Thymus (tissue), 11 donors: ENCODE results near the gene SLC6A18. TPM values are rescaled to one million over a fixed set of nuclear protein-coding genes. Genes with fewer than 3 reads are reported as not detected.
"Not testable (repeated sequence)": the region's sequence is repeated elsewhere in the genome, so short reads cannot be mapped to it uniquely, and the experiment has no call there.

Experiments
- DNase-seq, 9 donors: peaks; one replicate each; pipeline ENCODE4 v3.0.0-alpha.2; 2013; ENCODE audit warnings: low spot score in 9 of 9, low read depth in 6 of 9, missing footprints in 1 of 9
- H3K27ac ChIP-seq, 2 donors: one replicate each; pipeline ENCODE4 v1.5.1; 2013; ENCODE audit warnings: control low read depth in 1 of 2, low read depth in 1 of 2, low read length in 1 of 2, mild to moderate bottlenecking in 1 of 2, moderate library complexity in 1 of 2
- H3K27me3 ChIP-seq, 2 donors: one replicate each; pipeline ENCODE4 v1.5.1; 2013; ENCODE audit warnings: low read length in 1 of 2; ENCODE audit not compliant: control insufficient read depth in 2 of 2, insufficient read depth in 1 of 2
- H3K36me3 ChIP-seq, 2 donors: one replicate each; pipeline ENCODE4 v1.5.1; 2013; ENCODE audit warnings: low read length in 1 of 2, mild to moderate bottlenecking in 1 of 2, moderate library complexity in 1 of 2; ENCODE audit not compliant: control insufficient read depth in 2 of 2, insufficient read depth in 2 of 2
- H3K4me1 ChIP-seq, 2 donors: one replicate each; pipeline ENCODE4 v1.5.1; 2013; ENCODE audit warnings: low read length in 2 of 2; ENCODE audit not compliant: control insufficient read depth in 2 of 2, insufficient read depth in 2 of 2
- H3K4me3 ChIP-seq, 2 donors: one replicate each; pipeline ENCODE4 v1.5.1; 2013; ENCODE audit warnings: low read length in 2 of 2, control low read depth in 1 of 2, mild to moderate bottlenecking in 1 of 2
- H3K9me3 ChIP-seq, 2 donors: one replicate each; pipeline ENCODE4 v1.5.1; 2013; ENCODE audit warnings: low read length in 1 of 2, mild to moderate bottlenecking in 1 of 2; ENCODE audit not compliant: control insufficient read depth in 2 of 2, insufficient read depth in 1 of 2
- WGBS: extraction: QIAGEN DNeasy Blood & Tissue Kit; methylation state at CpG from one replicate; pipeline ENCODE4 v1.1.7; 2013; 5-methylcytosine and 5-hydroxymethylcytosine counted together
- polyA plus RNA-seq: library from polyadenylated mRNA; stranded (reverse); fragments of 200-250 nt; gene quantifications from one replicate; pipeline ENCODE4 v1.2.3, GENCODE V29; 2013
- total RNA-seq: library from RNA; stranded (reverse); fragments of 120-200 nt; gene quantifications from one replicate; pipeline ENCODE4 v1.2.4, GENCODE V29; 2013
- donor health status: healthy.

SLC6A18 gene
- total and polyA plus RNA-seq, 2 donors, result 0.05 TPM; not detected in 1

- no peaks in the 10 kb centered on the region for H3K36me3 ChIP-seq
- H3K27ac ChIP-seq, result no peak overlapping the region
- DNase-seq, result no peak
- H3K4me1 ChIP-seq, result peaks cover 8 to 9% of the 10 kb centered on the region in 2 donors
- no peaks in the 10 kb centered on the region for H3K9me3 ChIP-seq
- H3K27me3 ChIP-seq, result peaks cover 0 to 19% of the 10 kb centered on the region in 2 donors
- no peak overlapping the region for H3K4me3 ChIP-seq
- 94% methylated on average over 27 of the region's 27 CpGs for whole genome bisulfite sequencing
Measured at GRCh38 chr5:1222621-1223277, 2.4 kb upstream of the SLC6A18 start.

GRCh38 chr5:1223278-1223670 is 1.9 kb upstream of the SLC6A18 start:
- H3K27me3 ChIP-seq, result peaks cover 0 to 23% of the 10 kb centered on the region in 2 donors
- peaks cover 0 to 2% of the 10 kb centered on the region in 2 donors for H3K9me3 ChIP-seq
- H3K27ac ChIP-seq, result no peak overlapping the region
- H3K36me3 ChIP-seq, result no peaks in the 10 kb centered on the region
- no peak overlapping the region for H3K4me3 ChIP-seq
- WGBS, result 95% methylated on average over 12 of the region's 12 CpGs
- no peak for DNase-seq
- H3K4me1 ChIP-seq, result peaks cover 8 to 9% of the 10 kb centered on the region in 2 donors

- Histone ChIP-seq H3K4me3 (no peak overlapping the region), H3K4me1 (peaks cover 20 to 21% of the 10 kb centered on the region in 2 donors), H3K9me3 (peaks cover 0 to 5% of the 10 kb centered on the region in 2 donors), H3K27me3 (peaks cover 0 to 32% of the 10 kb centered on the region in 2 donors), H3K27ac (no peak overlapping the region), H3K36me3 (no peaks in the 10 kb centered on the region)
- no peak for DNase-seq
- 93% methylated on average over 15 of the region's 15 CpGs for WGBS
Measured at GRCh38 chr5:1224631-1225030, 550 bp upstream of the SLC6A18 start.

GRCh38 chr5:1226231-1226630 is 1.1 kb downstream of the SLC6A18 start:
- DNase-seq, result no peak
- Histone ChIP-seq H3K9me3 (peaks cover 1 to 5% of the 10 kb centered on the region in 2 donors), H3K27me3 (peaks cover 0 to 38% of the 10 kb centered on the region in 2 donors), H3K36me3 (no peaks in the 10 kb centered on the region), H3K27ac (no peak overlapping the region), H3K4me1 (peaks cover 32 to 36% of the 10 kb centered on the region in 2 donors), H3K4me3 (no peak overlapping the region)
- 90% methylated on average over 12 of the region's 12 CpGs for WGBS

GRCh38 chr5:1226839-1227581 is 1.8 kb downstream of the SLC6A18 start:
- Histone ChIP-seq H3K27me3 (peaks cover 0 to 38% of the 10 kb centered on the region in 2 donors), H3K36me3 (no peaks in the 10 kb centered on the region), H3K4me1 (peaks cover 32 to 36% of the 10 kb centered on the region in 2 donors), H3K9me3 (peaks cover 1 to 5% of the 10 kb centered on the region in 2 donors), H3K27ac (no peak overlapping the region), H3K4me3 (no peak overlapping the region)
- WGBS, result 90% methylated on average over 50 of the region's 50 CpGs
- no peak for DNase-seq

GRCh38 chr5:1227667-1228066 is 2.5 kb downstream of the SLC6A18 start:
- WGBS, result 30% methylated on average over 14 of the region's 14 CpGs
- Histone ChIP-seq H3K27ac (no peak overlapping the region), H3K27me3 (peaks cover 0 to 38% of the 10 kb centered on the region in 2 donors), H3K4me1 (peaks cover 32 to 36% of the 10 kb centered on the region in 2 donors), H3K36me3 (no peaks in the 10 kb centered on the region), H3K9me3 (peaks cover 1 to 5% of the 10 kb centered on the region in 2 donors), H3K4me3 (no peak overlapping the region)
- DNase-seq, result peak in 1 of 9 donors; percentile 37

- H3K27ac ChIP-seq, result no peak overlapping the region
- peaks cover 1 to 5% of the 10 kb centered on the region in 2 donors for H3K9me3 ChIP-seq
- H3K4me1 ChIP-seq, result peaks cover 32 to 36% of the 10 kb centered on the region in 2 donors
- no peak for DNase-seq
- H3K4me3 ChIP-seq, result no peak overlapping the region
- no peaks in the 10 kb centered on the region for H3K36me3 ChIP-seq
- 70% methylated on average over 15 of the region's 15 CpGs for WGBS
- H3K27me3 ChIP-seq, result peaks cover 0 to 38% of the 10 kb centered on the region in 2 donors
Measured at GRCh38 chr5:1228120-1228519, 2.9 kb downstream of the SLC6A18 start.

GRCh38 chr5:1229023-1229422 is 3.8 kb downstream of the SLC6A18 start:
- H3K9me3 ChIP-seq, H3K27ac ChIP-seq, H3K36me3 ChIP-seq, H3K4me3 ChIP-seq: not testable (repeated sequence)
- peaks cover 32 to 36% of the 10 kb centered on the region in 2 donors for H3K4me1 ChIP-seq
- H3K27me3 ChIP-seq, result peaks cover 0 to 36% of the 10 kb centered on the region in 2 donors
- 23% methylated on average over 11 of the region's 11 CpGs for WGBS
- peak in 1 of 9 donors; percentile 58 for DNase-seq

GRCh38 chr5:1229822-1230221 is 4.6 kb downstream of the SLC6A18 start:
- DNase-seq, result peak in 4 of 9 donors; percentile 27 to 66 (median 51)
- no peak overlapping the region for H3K27ac ChIP-seq
- WGBS, result 17% methylated on average over 7 of the region's 7 CpGs

More at GRCh38 chr5:1229822-1230221, 4.6 kb downstream of the SLC6A18 start:
- H3K4me3 ChIP-seq, result no peak overlapping the region
- H3K9me3 ChIP-seq, result peaks cover 4 to 6% of the 10 kb centered on the region in 2 donors
- H3K36me3 ChIP-seq, result no peaks in the 10 kb centered on the region
- peaks cover 32 to 36% of the 10 kb centered on the region in 2 donors for H3K4me1 ChIP-seq
- H3K27me3 ChIP-seq, result peaks cover 0 to 38% of the 10 kb centered on the region in 2 donors
